Endothelial cell of umbilical vein (primary cell): ENCODE data around the gene PTPN22.

Experiments
- CTCF ChIP-seq, 2 donors: IDR thresholded peaks; 1 replicate in 1 of 2; 2 replicates in 1 of 2; pipeline ENCODE4 v1.5.1; 2011; ENCODE audit warnings: low read length in 2 of 2, mild to moderate bottlenecking in 2 of 2, moderate library complexity in 2 of 2, control low read depth in 1 of 2, inconsistent platforms in 1 of 2, low read depth in 1 of 2; ENCODE audit not compliant: insufficient read depth in 1 of 2; ENCODE audit errors: extremely low read depth in 1 of 2
- MYC ChIP-seq: IDR thresholded peaks from one replicate; pipeline ENCODE4 v1.6.1; 2011; ENCODE audit warnings: mild to moderate bottlenecking, low read depth, low read length
- POLR2A ChIP-seq: IDR thresholded peaks from 2 replicates; pipeline ENCODE4 v1.6.1; 2012; ENCODE audit warnings: low read depth, mild to moderate bottlenecking, control low read depth, low read length
- POLR2AphosphoS5 ChIP-seq: IDR thresholded peaks from 2 replicates; pipeline ENCODE4 v1.6.1; 2012; ENCODE audit warnings: low read depth, mild to moderate bottlenecking, control low read depth, low read length, moderate library complexity; ENCODE audit not compliant: insufficient read depth

GRCh38 chr1:113782406-113782805, 89.1 kb downstream of the PTPN22 start:
- TF ChIP-seq POLR2AphosphoS5 (no peak), CTCF (IDR thresholded peaks at IDR 0.05; ENCODE audit: extremely low read depth in 1 of 2, insufficient read depth in 1 of 2, low read depth in 1 of 2, low read length in 2 of 2) (no peak), POLR2A (no peak), MYC (no peak)
